Choroid plexus epithelial cell (primary cell): ENCODE data around the gene KIF21B.

Experiments
- DNase-seq: peaks from one replicate; pipeline ENCODE4 v3.0.0-alpha.2; 2010; ENCODE audit warnings: low read depth
- H3K4me3 ChIP-seq: 2 replicates; pipeline ENCODE4 v1.5.1; 2011; ENCODE audit warnings: low read depth, mild to moderate bottlenecking, control low read depth, low read length, moderate library complexity
- CTCF ChIP-seq: conservative IDR thresholded peaks from 2 replicates; pipeline ENCODE4 v1.5.1; 2011; ENCODE audit warnings: low read depth, mild to moderate bottlenecking, control low read depth, inconsistent platforms, low read length, moderate library complexity

Gene KIF21B

GRCh38 chr1:200988693-200989092 is 34.8 kb downstream of the KIF21B start:
- no peak overlapping the region for H3K4me3 ChIP-seq
- no peak for DNase-seq
- no peak for TF ChIP-seq CTCF

GRCh38 chr1:200985481-200985880 is 38.0 kb downstream of the KIF21B start:
- H3K4me3 ChIP-seq: no peak overlapping the region
- DNase-seq: no peak
- TF ChIP-seq CTCF: no peak

- H3K4me3 ChIP-seq: no peak overlapping the region
- DNase-seq: no peak
- no peak for TF ChIP-seq CTCF
Observed at GRCh38 chr1:200983035-200983561, 40.4 kb downstream of the KIF21B start.

- no peak overlapping the region for H3K4me3 ChIP-seq
- DNase-seq: peak; percentile 62
- TF ChIP-seq CTCF: no peak
Observed at GRCh38 chr1:200982071-200982945, 41.2 kb downstream of the KIF21B start.

GRCh38 chr1:200981278-200981677 is 42.2 kb downstream of the KIF21B start:
- H3K4me3 ChIP-seq: no peak overlapping the region

GRCh38 chr1:200980873-200981272 is 42.6 kb downstream of the KIF21B start:
- DNase-seq: no peak
- H3K4me3 ChIP-seq: no peak overlapping the region
- TF ChIP-seq CTCF: no peak

More at GRCh38 chr1:200981278-200981677, 42.2 kb downstream of the KIF21B start:
- DNase-seq: no peak
- no peak for TF ChIP-seq CTCF

- no peak overlapping the region for H3K4me3 ChIP-seq
- no peak for DNase-seq
- no peak for TF ChIP-seq CTCF
Observed at GRCh38 chr1:200980452-200980772, 43.1 kb downstream of the KIF21B start.
